HG02763 (cell line): ENCODE results near the gene ABCA13.

Experiments used
- ATAC-seq: cut with Tn5 transposase; IDR thresholded peaks from one replicate; pipeline ENCODE4 v1.9.1; 2021; ENCODE audit warnings: mild to moderate bottlenecking, moderate library complexity; ENCODE audit not compliant: unreplicated experiment

ABCA13 gene

GRCh38 chr7:48617993-48618392, 446.7 kb downstream of the ABCA13 start:
- no peak for ATAC-seq

- no peak for ATAC-seq
Observed at GRCh38 chr7:48621076-48621475, 449.8 kb downstream of the ABCA13 start.

GRCh38 chr7:48627164-48627563, 455.9 kb downstream of the ABCA13 start:
- no peak for ATAC-seq

- ATAC-seq: no peak
Observed at GRCh38 chr7:48628793-48629349, 457.6 kb downstream of the ABCA13 start.

- no peak for ATAC-seq
Observed at GRCh38 chr7:48634116-48634632, 462.9 kb downstream of the ABCA13 start.

GRCh38 chr7:48635796-48636195, 464.5 kb downstream of the ABCA13 start:
- ATAC-seq: no peak

- ATAC-seq: no peak
Observed at GRCh38 chr7:48636391-48637015, 465.2 kb downstream of the ABCA13 start.

- no peak for ATAC-seq
Observed at GRCh38 chr7:48637382-48637781, 466.1 kb downstream of the ABCA13 start.

- ATAC-seq: no peak
Observed at GRCh38 chr7:48638041-48638440, 466.8 kb downstream of the ABCA13 start.

- no peak for ATAC-seq
Observed at GRCh38 chr7:48643431-48644013, 472.3 kb downstream of the ABCA13 start.

- ATAC-seq: no peak
Observed at GRCh38 chr7:48658138-48658537, 486.9 kb downstream of the ABCA13 start.

- ATAC-seq: no peak
Observed at GRCh38 chr7:48660306-48660870, 489.1 kb downstream of the ABCA13 start.

GRCh38 chr7:48664241-48664640, 493.0 kb downstream of the ABCA13 start:
- no peak for ATAC-seq

- ATAC-seq: no peak
Observed at GRCh38 chr7:48665353-48666135, 494.3 kb downstream of the ABCA13 start.

GRCh38 chr7:48667407-48667806, 496.1 kb downstream of the ABCA13 start:
- no peak for ATAC-seq

- no peak for ATAC-seq
Observed at GRCh38 chr7:48671656-48672055, 500.4 kb downstream of the ABCA13 start.

GRCh38 chr7:48681006-48681405, 509.7 kb downstream of the ABCA13 start:
- no peak for ATAC-seq

- no peak for ATAC-seq
Observed at GRCh38 chr7:48691788-48692187, 520.5 kb downstream of the ABCA13 start.
